Smooth muscle cell (in vitro differentiated cells): ENCODE data around the gene CREB3L2. TPM values are rescaled to one million over a fixed set of nuclear protein-coding genes. Genes with fewer than 3 reads are reported as not detected.

Experiments used
- DNase-seq: peaks from one replicate; lab custom pipeline; 2025; ENCODE audit not compliant: unreplicated experiment; lab: John Stamatoyannopoulos, UW
- H2AFZ ChIP-seq: fragments of 200-600 bp; sonication (generic); 2 replicates; pipeline ENCODE4 v1.6.0; 2016; ENCODE audit warnings: antibody characterized with exemption, low read depth, mild to moderate bottlenecking
- H3F3A ChIP-seq: fragments of 200-600 bp; sonication (generic); 2 replicates; pipeline ENCODE4 v1.6.0; 2017; ENCODE audit warnings: antibody characterized with exemption, low read depth
- H3K27ac ChIP-seq: fragments of 200-600 bp; sonication (generic); 2 replicates; pipeline ENCODE4 v1.5.1; 2016; ENCODE audit warnings: low read depth, mild to moderate bottlenecking
- H3K27me3 ChIP-seq: fragments of 200-600 bp; sonication (generic); 2 replicates; pipeline ENCODE4 v1.6.1; 2016; ENCODE audit warnings: low read depth, mild to moderate bottlenecking
- H3K36me3 ChIP-seq: fragments of 200-600 bp; sonication (generic); 2 replicates; pipeline ENCODE4 v1.5.1; 2016; ENCODE audit warnings: low read depth
- H3K4me1 ChIP-seq: fragments of 200-600 bp; sonication (generic); 2 replicates; pipeline ENCODE4 v1.5.1; 2016; ENCODE audit warnings: low read depth
- H3K4me2 ChIP-seq: fragments of 200-600 bp; sonication (generic); 2 replicates; pipeline ENCODE4 v1.6.0; 2016; ENCODE audit warnings: mild to moderate bottlenecking
- H3K4me3 ChIP-seq: fragments of 200-600 bp; sonication (generic); 2 replicates; pipeline ENCODE4 v1.5.1; 2016; ENCODE audit warnings: mild to moderate bottlenecking
- H3K79me2 ChIP-seq: fragments of 200-600 bp; sonication (generic); 2 replicates; pipeline ENCODE4 v1.6.0; 2016; ENCODE audit warnings: low read depth, mild to moderate bottlenecking
- H3K9ac ChIP-seq: fragments of 200-600 bp; sonication (generic); 2 replicates; pipeline ENCODE4 v1.6.0; 2016; ENCODE audit warnings: low read depth
- H3K9me3 ChIP-seq: fragments of 200-600 bp; sonication (generic); replicated peaks from 2 replicates; pipeline ENCODE4 v1.5.1; 2016; ENCODE audit warnings: low read depth
- H4K20me1 ChIP-seq: fragments of 200-600 bp; sonication (generic); 2 replicates; pipeline ENCODE4 v1.6.0; 2016; ENCODE audit warnings: low read depth
- WGBS: methylation state at CpG from one replicate; pipeline ENCODE4 v1.1.7; 2016; ENCODE audit warnings: low lambda C conversion rate; 5-methylcytosine and 5-hydroxymethylcytosine counted together
- polyA plus RNA-seq: library from polyadenylated mRNA; unstranded; fragments of >200 nt; fragmentation: Nextera tagmentation; extraction: Ambion mirVana; gene quantifications from 2 replicates; pipeline ENCODE4 v1.2.1, GENCODE V29; 2016
- total RNA-seq: library from RNA; depleted of rRNA; stranded (reverse); fragments of >200 nt; gene quantifications from 2 replicates; pipeline ENCODE4 v1.2.3, GENCODE V29; 2014
- TF ChIP-seq, protein P1 (sequence below): fragments of 200-600 bp; sonication (generic); IDR thresholded peaks from 2 replicates; pipeline ENCODE4 v1.5.1; 2017; ENCODE audit warnings: borderline replicate concordance, mild to moderate bottlenecking, antibody characterized with exemption; ENCODE audit not compliant: insufficient read depth, poor library complexity, severe bottlenecking

CREB3L2 gene
- total and polyA plus RNA-seq, 2 experiments from 2014 or later, result 27.4 to 69.1 TPM

GRCh38 chr7:137898839-137899721, 102.8 kb downstream of the CREB3L2 start:
- Histone ChIP-seq H3K27ac (no peak overlapping the region), H3K36me3 (peaks cover 12% of the 10 kb centered on the region)

DNA sequence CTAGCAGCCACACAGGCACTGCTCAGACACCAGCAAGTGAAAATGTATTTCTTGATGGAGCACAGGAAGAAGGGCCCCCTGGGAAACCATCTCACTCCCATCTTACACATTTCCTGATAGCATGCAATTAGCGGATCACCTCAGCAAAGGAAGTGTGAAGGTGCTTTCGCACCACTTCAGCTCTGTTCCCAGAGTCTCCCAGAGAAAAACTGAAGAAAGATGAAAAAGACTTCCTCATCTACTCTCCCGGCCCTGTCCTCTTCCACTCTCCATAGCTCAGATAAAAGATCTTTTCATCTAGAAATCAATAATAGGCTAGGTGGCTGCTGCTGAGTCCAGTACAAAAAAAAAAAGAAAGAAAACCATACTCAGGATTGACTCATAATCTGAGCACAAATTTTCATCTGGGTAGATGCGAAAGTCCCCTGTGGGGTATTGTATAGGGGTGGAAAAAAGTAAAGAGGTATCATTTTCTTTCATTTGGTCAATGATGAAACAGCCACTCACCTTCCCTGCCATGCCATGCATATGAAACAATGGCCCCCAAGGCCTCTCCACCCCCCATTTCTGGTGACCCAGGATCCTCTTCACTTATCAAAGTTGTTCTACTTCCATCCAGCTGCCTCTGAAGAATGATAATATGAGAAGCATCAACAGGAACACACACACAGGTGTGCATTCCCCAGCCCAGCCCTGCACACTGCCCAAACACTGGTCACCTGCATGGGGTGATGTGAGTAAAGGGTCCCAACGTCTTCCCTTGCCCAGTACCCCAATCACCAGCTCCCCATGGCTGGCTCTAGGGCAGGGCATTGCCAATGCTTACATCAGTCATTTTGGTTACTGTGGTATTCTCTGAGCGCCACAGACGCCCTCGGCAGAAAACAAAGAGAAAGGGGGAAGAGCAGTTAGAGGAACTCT, 106.3 kb downstream of the CREB3L2 start:
- no peaks in the 10 kb centered on the region for H3K9me3 ChIP-seq
- TF ChIP-seq, protein P1, sequence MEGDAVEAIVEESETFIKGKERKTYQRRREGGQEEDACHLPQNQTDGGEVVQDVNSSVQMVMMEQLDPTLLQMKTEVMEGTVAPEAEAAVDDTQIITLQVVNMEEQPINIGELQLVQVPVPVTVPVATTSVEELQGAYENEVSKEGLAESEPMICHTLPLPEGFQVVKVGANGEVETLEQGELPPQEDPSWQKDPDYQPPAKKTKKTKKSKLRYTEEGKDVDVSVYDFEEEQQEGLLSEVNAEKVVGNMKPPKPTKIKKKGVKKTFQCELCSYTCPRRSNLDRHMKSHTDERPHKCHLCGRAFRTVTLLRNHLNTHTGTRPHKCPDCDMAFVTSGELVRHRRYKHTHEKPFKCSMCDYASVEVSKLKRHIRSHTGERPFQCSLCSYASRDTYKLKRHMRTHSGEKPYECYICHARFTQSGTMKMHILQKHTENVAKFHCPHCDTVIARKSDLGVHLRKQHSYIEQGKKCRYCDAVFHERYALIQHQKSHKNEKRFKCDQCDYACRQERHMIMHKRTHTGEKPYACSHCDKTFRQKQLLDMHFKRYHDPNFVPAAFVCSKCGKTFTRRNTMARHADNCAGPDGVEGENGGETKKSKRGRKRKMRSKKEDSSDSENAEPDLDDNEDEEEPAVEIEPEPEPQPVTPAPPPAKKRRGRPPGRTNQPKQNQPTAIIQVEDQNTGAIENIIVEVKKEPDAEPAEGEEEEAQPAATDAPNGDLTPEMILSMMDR, result no peak
- H3K27ac ChIP-seq, result no peak overlapping the region
- H3K79me2 ChIP-seq, result peaks cover 6% of the 10 kb centered on the region
- no peak overlapping the region for H3K4me2 ChIP-seq
- WGBS, result 89% methylated on average over 8 of the region's 8 CpGs
- no peaks in the 10 kb centered on the region for H3K4me1 ChIP-seq
- H3K9ac ChIP-seq, result no peak overlapping the region
- no peak overlapping the region for H2AFZ ChIP-seq
- no peak for DNase-seq
- no peaks in the 10 kb centered on the region for H3F3A ChIP-seq
- no peak overlapping the region for H3K4me3 ChIP-seq
- no peaks in the 10 kb centered on the region for H3K27me3 ChIP-seq
- H4K20me1 ChIP-seq, result peaks cover 11% of the 10 kb centered on the region
- H3K36me3 ChIP-seq, result peaks cover 13% of the 10 kb centered on the region

More at GRCh38 chr7:137898839-137899721, 102.8 kb downstream of the CREB3L2 start:
- TF ChIP-seq, protein P1, result peak; percentile 95
- Histone ChIP-seq H3K9ac (no peak overlapping the region), H3K9me3 (no peaks in the 10 kb centered on the region), H3K4me3 (no peak overlapping the region), H3K79me2 (peaks cover 6% of the 10 kb centered on the region), H4K20me1 (peaks cover 11% of the 10 kb centered on the region), H3K27me3 (no peaks in the 10 kb centered on the region), H2AFZ (no peak overlapping the region), H3K4me2 (no peak overlapping the region), H3F3A (peaks cover 2% of the 10 kb centered on the region), H3K4me1 (no peaks in the 10 kb centered on the region)
- peak; percentile 31 for DNase-seq
- WGBS, result 16% methylated on average over 14 of the region's 14 CpGs

DNA sequence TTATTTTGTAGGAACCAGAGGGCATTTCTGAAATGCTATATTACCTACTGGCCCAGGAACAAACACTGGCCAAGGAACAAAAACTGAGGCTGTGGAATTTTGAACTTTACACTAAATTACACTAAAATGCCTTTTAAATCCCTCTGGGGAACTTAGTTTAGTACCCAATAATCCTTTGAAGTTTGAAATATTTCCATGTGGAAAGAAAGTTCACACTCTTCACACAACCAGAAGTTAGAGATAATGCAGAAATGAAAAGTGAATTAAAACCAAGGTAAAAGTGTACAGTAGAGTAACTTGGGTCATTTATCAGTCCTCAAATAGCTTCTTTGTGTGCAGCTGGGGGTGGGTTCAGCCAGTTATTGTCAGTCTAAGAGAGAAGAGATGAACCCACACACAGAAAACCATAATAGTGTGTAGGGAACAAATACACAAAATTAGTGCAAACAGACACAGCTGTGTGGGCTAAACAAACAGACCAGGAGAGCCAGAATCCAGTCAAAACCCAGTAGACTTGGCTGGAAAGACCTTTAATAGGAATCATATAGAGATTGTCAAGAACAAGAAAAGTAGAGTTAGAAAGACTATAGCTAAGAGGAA, 108.6 kb downstream of the CREB3L2 start:
- H3K79me2 ChIP-seq, result peaks cover 6% of the 10 kb centered on the region

More for the DNA sequence above, 108.6 kb downstream of the CREB3L2 start:
- TF ChIP-seq, protein P1, result no peak
- no peak overlapping the region for H3K4me2 ChIP-seq
- H3F3A ChIP-seq, result no peaks in the 10 kb centered on the region
- H4K20me1 ChIP-seq, result peaks cover 7% of the 10 kb centered on the region
- no peak overlapping the region for H3K9ac ChIP-seq
- no peak for DNase-seq
- peaks cover 12% of the 10 kb centered on the region for H3K36me3 ChIP-seq
- H3K27ac ChIP-seq, result peak overlapping the region; percentile 30
- H3K9me3 ChIP-seq, result no peaks in the 10 kb centered on the region
- H3K4me3 ChIP-seq, result no peak overlapping the region
- H2AFZ ChIP-seq, result no peak overlapping the region
- no peaks in the 10 kb centered on the region for H3K4me1 ChIP-seq
- no peaks in the 10 kb centered on the region for H3K27me3 ChIP-seq
